Endothelial cell of umbilical vein (primary cell): ENCODE data around the gene TP73. TPM values are rescaled to one million over a fixed set of nuclear protein-coding genes. Genes with fewer than 3 reads are reported as not detected.

Source experiments
- BruUV-seq: library from RNA; stranded (reverse); fragments of 400-500 nt; replicated peaks from 2 replicates; lab custom pipeline; 2021; lab: Mats Ljungman, UMichigan
- CTCF ChIA-PET: fragments of 300-600, 350-600 bp; sonication (Branson Sonifier 250); formaldehyde crosslinking; loops from one replicate; lab custom pipeline; 2021; ENCODE audit warnings: antibody characterized with exemption, inconsistent platforms; lab: Charles Lee
- POLR2A ChIA-PET: fragments of 300-600, 350-600 bp; sonication (Branson Sonifier 250); formaldehyde crosslinking; loops from one replicate; lab custom pipeline; 2021; ENCODE audit warnings: antibody characterized with exemption, inconsistent platforms; lab: Charles Lee
- DNase-seq: peaks from one replicate; pipeline ENCODE4 v3.0.0-alpha.2; 2011; ENCODE audit warnings: low read depth, low spot score
- FAIRE-seq: peaks from 2 replicates; lab custom pipeline; 2011; peaks lifted over from hg19 to GRCh38; lab: Jason Lieb, UNC
- H2AFZ ChIP-seq: 2 replicates; pipeline ENCODE4 v1.6.0; 2012; ENCODE audit warnings: low read depth, low read length, control low read depth, inconsistent platforms
- H3K27ac ChIP-seq: 2 replicates; pipeline ENCODE4 v1.5.1; 2011; ENCODE audit warnings: low read depth, mild to moderate bottlenecking, control low read depth, low read length, moderate library complexity; ENCODE audit not compliant: insufficient read depth
- H3K27me3 ChIP-seq, 2 experiments: 2 replicates each; pipeline versions ENCODE4 v1.6.0 to v1.6.1; 2011; ENCODE audit warnings: low read length in 2 of 2, mixed read lengths in 1 of 2; ENCODE audit not compliant: control insufficient read depth in 2 of 2, insufficient read depth in 2 of 2
- H3K36me3 ChIP-seq, 2 experiments: 2 replicates in 1 of 2; 3 replicates in 1 of 2; pipeline ENCODE4 v1.5.1; 2011; ENCODE audit warnings: low read length in 2 of 2, mild to moderate bottlenecking in 1 of 2, moderate library complexity in 1 of 2; ENCODE audit not compliant: control insufficient read depth in 2 of 2, insufficient read depth in 2 of 2; ENCODE audit errors: extremely low read depth in 1 of 2
- H3K4me1 ChIP-seq: 3 replicates; pipeline ENCODE4 v1.5.1; 2011; ENCODE audit warnings: mild to moderate bottlenecking, low read length; ENCODE audit not compliant: control insufficient read depth, insufficient read depth; ENCODE audit errors: extremely low read depth
- H3K4me2 ChIP-seq: 2 replicates; pipeline ENCODE4 v1.6.1; 2011; ENCODE audit warnings: low read length, control low read depth, mixed read lengths; ENCODE audit not compliant: insufficient read depth
- H3K4me3 ChIP-seq, 3 experiments: fragments of 200-600 bp in 1 of 3; sonication (generic), shearing (Covaris generic) in 1 of 3; replicated peaks in 1 of 3; 2 replicates each; pipeline ENCODE4 v1.5.1; 2011 to 2016; ENCODE audit warnings: control low read depth in 3 of 3, low read length in 3 of 3, mild to moderate bottlenecking in 2 of 3, inconsistent platforms in 1 of 3, low read depth in 1 of 3, moderate library complexity in 1 of 3; ENCODE audit not compliant: insufficient read depth in 1 of 3
- H3K79me2 ChIP-seq: 2 replicates; pipeline ENCODE4 v1.6.0; 2012; ENCODE audit warnings: low read length, inconsistent platforms; ENCODE audit not compliant: control insufficient read depth, insufficient read depth
- H3K9ac ChIP-seq: replicated peaks from 2 replicates; pipeline ENCODE3; 2011; ENCODE audit warnings: low read length, control low read depth; ENCODE audit not compliant: insufficient read depth; ENCODE audit errors: extremely low read depth
- H3K9me1 ChIP-seq: replicated peaks from 3 replicates; pipeline ENCODE4 v1.6.0; 2011; ENCODE audit warnings: mild to moderate bottlenecking, low read length; ENCODE audit not compliant: control insufficient read depth, insufficient read depth; ENCODE audit errors: extremely low read depth
- H3K9me3 ChIP-seq: replicated peaks from 2 replicates; pipeline ENCODE4 v1.5.1; 2012; ENCODE audit warnings: low read length, inconsistent platforms; ENCODE audit not compliant: control insufficient read depth, insufficient read depth
- H4K20me1 ChIP-seq: replicated peaks from 2 replicates; pipeline ENCODE3; 2011; ENCODE audit warnings: mild to moderate bottlenecking, low read length; ENCODE audit not compliant: control insufficient read depth, insufficient read depth; ENCODE audit errors: extremely low read depth
- GATA2 ChIP-seq: IDR thresholded peaks from 2 replicates; pipeline ENCODE4 v1.7.0; 2011; ENCODE audit warnings: low read depth, mild to moderate bottlenecking, moderate library complexity, mixed read lengths, low read length; ENCODE audit not compliant: insufficient read length, insufficient read depth
- JUN ChIP-seq: IDR thresholded peaks from 2 replicates; pipeline ENCODE4 v1.6.1; 2011; ENCODE audit warnings: borderline replicate concordance, low read depth; ENCODE audit not compliant: insufficient read length, insufficient read depth
- MYC ChIP-seq: IDR thresholded peaks from one replicate; pipeline ENCODE4 v1.6.1; 2011; ENCODE audit warnings: mild to moderate bottlenecking, low read depth, low read length
- POLR2A ChIP-seq: IDR thresholded peaks from 2 replicates; pipeline ENCODE4 v1.6.1; 2012; ENCODE audit warnings: low read depth, mild to moderate bottlenecking, control low read depth, low read length
- POLR2AphosphoS5 ChIP-seq: IDR thresholded peaks from 2 replicates; pipeline ENCODE4 v1.6.1; 2012; ENCODE audit warnings: low read depth, mild to moderate bottlenecking, control low read depth, low read length, moderate library complexity; ENCODE audit not compliant: insufficient read depth
- dilution Hi-C: fragments of 300-500 bp; cut with MboI; formaldehyde crosslinking; loops from one replicate; pipeline ENCODE4 v1.15.0; 2019; ENCODE audit warnings: low sequenced_read_pairs; ENCODE audit not compliant: extremely low pct_ligation_motif_present
- intact Hi-C: fragments of 100-400 bp; cut with micrococcal nuclease; formaldehyde crosslinking; loops from one replicate; pipeline ENCODE4 v1.10.0; 2022
- polyA plus RNA-seq, 4 experiments: library from polyadenylated mRNA; depleted of rRNA in 3 of 4; stranded (reverse) in 3 of 4; unstranded in 1 of 4; fragments of >200 nt; gene quantifications; 2 replicates each; pipeline versions ENCODE4 v1.2.1 to v1.2.3, GENCODE V29; 2011 to 2012; ENCODE audit warnings: missing spikeins in 1 of 4
- total RNA-seq: library from RNA; stranded (reverse); gene quantifications from 2 replicates; pipeline ENCODE4 v1.2.3, GENCODE V29; 2021
- TF ChIP-seq, protein P1 (sequence below), 2 donors: IDR thresholded peaks; 1 replicate in 1 of 2; 2 replicates in 1 of 2; pipeline ENCODE4 v1.5.1; 2011; ENCODE audit warnings: low read length in 2 of 2, mild to moderate bottlenecking in 2 of 2, moderate library complexity in 2 of 2, control low read depth in 1 of 2, inconsistent platforms in 1 of 2, low read depth in 1 of 2; ENCODE audit not compliant: insufficient read depth in 1 of 2; ENCODE audit errors: extremely low read depth in 1 of 2
- TF ChIP-seq, protein P2 (sequence below): IDR thresholded peaks from 2 replicates; pipeline ENCODE4 v1.6.1; 2011; ENCODE audit not compliant: insufficient read depth, insufficient read length

TP73 gene
- total and polyA plus RNA-seq, 2 donors (not counting 3 experiments of a cell fraction or from before 2014, with no cell fraction given): 0.03 to 0.15 TPM

DNA sequence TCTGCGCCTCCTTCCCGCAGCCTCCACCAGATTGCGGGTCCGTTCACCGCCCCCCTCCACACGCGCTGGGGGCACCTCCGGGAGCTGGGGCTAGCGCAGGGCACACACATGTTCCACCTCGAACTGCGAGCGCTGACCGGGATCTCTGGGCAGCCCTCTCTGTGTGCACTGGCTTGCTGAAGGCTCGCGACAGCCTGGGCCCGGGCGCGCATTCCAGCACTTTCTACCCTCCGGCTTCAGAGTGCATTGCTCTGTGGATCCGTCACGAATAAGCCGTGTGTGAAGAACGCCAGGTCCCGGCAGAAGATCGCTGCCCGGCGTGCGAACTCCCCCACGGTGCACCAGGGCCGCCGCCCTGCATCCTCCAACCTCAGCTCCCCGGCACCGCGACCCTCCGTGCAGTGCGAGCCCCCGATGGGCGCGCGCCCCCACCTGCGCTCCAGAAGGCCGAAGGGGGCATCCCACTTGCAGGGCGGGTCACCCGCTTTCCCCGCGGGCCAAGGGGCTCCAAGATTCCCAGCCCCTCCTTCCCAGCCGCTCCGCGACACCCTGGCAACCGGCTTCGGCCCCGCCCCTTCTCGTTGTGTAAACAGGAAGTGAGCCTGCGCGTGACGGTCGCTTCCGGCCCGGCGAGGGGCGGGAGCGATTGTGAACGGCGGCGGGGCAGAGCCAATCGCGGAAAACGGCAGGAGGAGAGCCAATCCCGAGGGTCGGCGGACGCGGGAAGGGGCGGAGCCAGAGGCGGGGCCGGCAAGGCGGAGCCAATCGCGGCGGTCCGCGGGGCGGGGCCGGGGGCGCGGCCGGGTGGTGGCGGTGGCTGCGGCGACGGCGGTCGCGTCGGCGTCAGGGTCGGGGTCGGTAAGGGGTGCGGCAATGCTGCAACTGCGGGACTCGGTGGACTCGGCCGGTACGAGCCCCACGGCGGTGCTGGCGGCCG, 27.8 kb upstream of the TP73 start, which contains the start of gene TPRG1L:
TPRG1L (plus strand) TSS at position 816 of the 937 bp plus-strand sequence; CDS start at position 874, 58 bp downstream.
- CTCF ChIA-PET: interaction anchor here (1.3 to 7.0 kb wide), 3 partner anchors 36 to 170 kb away, joined by 5 to 150 read pairs (median 139); partner anchors contain the start of gene ARHGEF16
- DNase-seq: peak; percentile 97

More for the DNA sequence above, 27.8 kb upstream of the TP73 start, which contains the start of gene TPRG1L:
- peaks cover 13% of the 10 kb centered on the region for H3K4me1 ChIP-seq
- no peaks in the 10 kb centered on the region for H3K9me1 ChIP-seq
- no peaks in the 10 kb centered on the region for H3K9me3 ChIP-seq
- TF ChIP-seq MYC (no peak), GATA2 (no peak), POLR2AphosphoS5 (peak; percentile 15), POLR2A (peak; percentile 3), JUN (no peak)
- TF ChIP-seq, protein P1, sequence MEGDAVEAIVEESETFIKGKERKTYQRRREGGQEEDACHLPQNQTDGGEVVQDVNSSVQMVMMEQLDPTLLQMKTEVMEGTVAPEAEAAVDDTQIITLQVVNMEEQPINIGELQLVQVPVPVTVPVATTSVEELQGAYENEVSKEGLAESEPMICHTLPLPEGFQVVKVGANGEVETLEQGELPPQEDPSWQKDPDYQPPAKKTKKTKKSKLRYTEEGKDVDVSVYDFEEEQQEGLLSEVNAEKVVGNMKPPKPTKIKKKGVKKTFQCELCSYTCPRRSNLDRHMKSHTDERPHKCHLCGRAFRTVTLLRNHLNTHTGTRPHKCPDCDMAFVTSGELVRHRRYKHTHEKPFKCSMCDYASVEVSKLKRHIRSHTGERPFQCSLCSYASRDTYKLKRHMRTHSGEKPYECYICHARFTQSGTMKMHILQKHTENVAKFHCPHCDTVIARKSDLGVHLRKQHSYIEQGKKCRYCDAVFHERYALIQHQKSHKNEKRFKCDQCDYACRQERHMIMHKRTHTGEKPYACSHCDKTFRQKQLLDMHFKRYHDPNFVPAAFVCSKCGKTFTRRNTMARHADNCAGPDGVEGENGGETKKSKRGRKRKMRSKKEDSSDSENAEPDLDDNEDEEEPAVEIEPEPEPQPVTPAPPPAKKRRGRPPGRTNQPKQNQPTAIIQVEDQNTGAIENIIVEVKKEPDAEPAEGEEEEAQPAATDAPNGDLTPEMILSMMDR (IDR thresholded peaks at IDR 0.05; ENCODE audit: extremely low read depth in 1 of 2, insufficient read depth in 1 of 2, low read depth in 1 of 2, low read length in 2 of 2): no peak
- TF ChIP-seq, protein P2, sequence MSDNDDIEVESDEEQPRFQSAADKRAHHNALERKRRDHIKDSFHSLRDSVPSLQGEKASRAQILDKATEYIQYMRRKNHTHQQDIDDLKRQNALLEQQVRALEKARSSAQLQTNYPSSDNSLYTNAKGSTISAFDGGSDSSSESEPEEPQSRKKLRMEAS: peak; percentile 14
- peak within 1 kb of the TSS; percentile 56 for H3K9ac ChIP-seq
- dilution Hi-C loops (no loop called here), intact Hi-C loops (loop anchor here (1.0 to 10.0 kb wide), 3 partner anchors 26 to 1220 kb away; partner anchors contain the start of genes C1orf174 and WRAP73)
- peak; percentile 95 for FAIRE-seq
- no peaks in the 10 kb centered on the region for H4K20me1 ChIP-seq
- peak within 1 kb of the TSS; percentile 91 for H2AFZ ChIP-seq
- H3K79me2 ChIP-seq: no peaks in the 10 kb centered on the region
- H3K36me3 ChIP-seq: peaks cover 0 to 13% of the 10 kb centered on the region in 2 experiments
- H3K4me3 ChIP-seq: peak within 1 kb of the TSS; percentile 53 to 60 (median 54)
- no TSS peak for BruUV-seq
- no peaks in the 10 kb centered on the region for H3K27me3 ChIP-seq
- peak within 1 kb of the TSS; percentile 54 for H3K4me2 ChIP-seq
- POLR2A ChIA-PET: no interaction called here
- H3K27ac ChIP-seq: peak within 1 kb of the TSS; percentile 25
